HG03045 (cell line): Measurements from ENCODE around the gene DZIP1L.
A peak's percentile ranks its signal among the peaks of the same experiment; 100 is the strongest.

Source experiments
- ATAC-seq: cut with Tn5 transposase; IDR thresholded peaks from one replicate; pipeline ENCODE4 v1.9.1; 2021; ENCODE audit warnings: mild to moderate bottlenecking, moderate library complexity; ENCODE audit not compliant: unreplicated experiment

The DZIP1L gene

DNA sequence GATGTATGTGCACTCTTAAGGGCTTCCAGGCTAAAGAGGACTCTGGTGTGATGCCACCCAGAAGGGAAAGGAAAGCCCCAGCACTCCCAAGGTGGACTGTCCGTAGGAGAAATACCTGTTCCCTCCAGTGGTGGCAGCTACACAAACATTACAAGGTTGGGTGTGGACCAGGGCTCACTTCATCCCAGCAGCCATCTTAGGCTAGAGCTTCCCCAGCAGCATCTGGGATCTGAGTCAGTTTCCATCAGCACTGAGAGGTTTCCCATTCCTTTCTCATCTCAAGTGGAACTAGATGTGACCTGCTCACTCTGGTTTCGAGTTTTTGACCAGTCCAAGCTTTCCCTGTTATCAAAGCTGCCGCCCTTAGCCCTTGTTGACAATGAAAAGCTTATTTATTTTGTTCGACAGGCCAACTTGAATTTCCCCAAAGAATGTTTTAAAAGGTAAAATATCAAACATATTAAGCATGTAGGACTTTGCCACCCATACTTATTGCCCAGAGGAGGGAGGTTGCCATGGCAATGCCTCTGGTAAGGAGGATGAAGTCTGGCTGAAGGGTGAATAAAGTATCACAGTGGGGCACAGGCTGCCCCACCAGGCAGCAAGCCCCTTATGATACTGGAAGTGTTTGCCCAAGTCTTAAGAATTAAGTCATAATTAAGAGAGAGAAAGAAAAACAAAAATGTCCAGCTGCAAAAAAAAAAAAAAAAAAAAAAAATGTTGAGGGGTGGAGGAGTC is 76.5 kb downstream of the DZIP1L start:
- ATAC-seq: no peak

DNA sequence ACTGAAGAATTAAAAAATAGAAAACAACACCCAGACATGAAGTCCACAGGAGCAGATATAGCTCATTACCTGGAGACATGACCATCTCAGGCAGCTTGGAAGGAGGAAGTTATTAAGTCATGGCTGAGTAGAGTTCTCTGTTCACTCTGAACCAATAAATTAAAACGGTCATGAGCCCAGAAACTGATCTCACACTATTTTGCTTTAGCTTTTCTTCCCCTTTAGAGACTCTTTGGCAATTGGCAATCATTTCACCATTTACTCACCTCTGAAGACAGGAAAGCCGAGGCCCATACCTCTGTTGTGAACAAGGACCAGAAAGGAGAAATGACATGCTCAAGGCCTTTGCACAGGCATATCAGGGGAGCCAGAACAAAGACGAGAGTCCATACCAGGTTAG is 78.8 kb downstream of the DZIP1L start:
- ATAC-seq: no peak

DNA sequence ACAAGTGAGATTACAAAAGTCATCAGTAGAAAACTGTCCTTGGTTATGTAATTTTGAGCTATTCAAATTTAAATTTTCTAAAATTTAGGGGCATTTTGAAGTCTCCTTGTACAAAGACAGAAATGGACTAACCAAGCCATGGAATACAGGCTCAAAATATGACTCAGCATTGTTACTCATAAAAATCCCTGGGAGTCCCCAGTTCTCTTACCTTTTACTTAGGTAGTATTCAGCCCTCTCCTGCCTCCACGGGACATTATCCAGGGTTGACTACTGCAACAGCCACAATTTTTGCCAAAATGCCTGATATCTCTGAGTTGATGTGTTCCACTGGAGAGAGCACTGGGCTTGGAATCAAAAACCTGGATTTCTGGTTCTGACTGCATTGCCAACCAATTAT is 80.5 kb downstream of the DZIP1L start:
- ATAC-seq: no peak

DNA sequence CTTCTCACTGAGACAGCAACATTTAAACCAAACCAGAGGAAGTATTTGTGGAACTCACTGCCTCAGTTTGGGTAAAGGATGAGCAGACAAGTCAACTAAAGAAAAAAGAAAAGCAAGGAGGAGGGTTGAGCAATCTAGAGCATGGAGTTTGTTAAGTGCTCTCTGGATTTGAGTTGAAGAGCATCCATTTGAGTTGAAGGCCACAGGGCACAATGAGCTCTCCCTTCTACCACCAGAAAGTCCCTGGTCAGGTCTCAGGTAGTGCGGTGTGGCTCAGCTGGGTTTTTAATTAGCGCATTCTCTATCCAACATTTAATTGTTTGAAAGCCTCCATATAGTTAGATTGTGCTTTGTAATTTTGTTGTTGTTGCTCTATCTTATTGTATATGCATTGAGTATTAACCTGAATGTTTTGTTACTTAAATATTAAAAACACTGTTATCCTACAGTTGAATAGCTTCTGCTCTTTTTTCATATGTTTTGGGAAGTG is 82.2 kb downstream of the DZIP1L start:
- peak; percentile 18 for ATAC-seq

DNA sequence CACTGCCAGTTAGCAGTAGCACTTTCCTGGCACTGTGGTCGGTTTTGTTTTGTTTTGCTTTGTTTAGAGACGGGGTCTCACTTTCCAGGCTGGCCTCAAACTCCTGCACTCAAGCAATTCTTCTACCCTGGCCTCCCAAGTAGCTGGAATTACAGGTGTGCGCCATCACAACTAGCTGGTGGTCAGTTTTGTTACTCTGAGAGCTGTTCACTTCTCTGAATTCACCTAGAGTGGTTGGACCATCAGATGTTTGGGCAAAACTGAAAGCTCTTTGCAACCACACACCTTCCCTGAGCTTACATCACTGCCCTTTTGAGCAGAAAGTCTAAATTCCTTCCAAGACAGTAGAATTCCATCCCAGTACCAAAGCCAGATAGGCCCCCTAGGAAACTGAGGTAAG is 82.8 kb downstream of the DZIP1L start:
- ATAC-seq: peak; percentile 49

DNA sequence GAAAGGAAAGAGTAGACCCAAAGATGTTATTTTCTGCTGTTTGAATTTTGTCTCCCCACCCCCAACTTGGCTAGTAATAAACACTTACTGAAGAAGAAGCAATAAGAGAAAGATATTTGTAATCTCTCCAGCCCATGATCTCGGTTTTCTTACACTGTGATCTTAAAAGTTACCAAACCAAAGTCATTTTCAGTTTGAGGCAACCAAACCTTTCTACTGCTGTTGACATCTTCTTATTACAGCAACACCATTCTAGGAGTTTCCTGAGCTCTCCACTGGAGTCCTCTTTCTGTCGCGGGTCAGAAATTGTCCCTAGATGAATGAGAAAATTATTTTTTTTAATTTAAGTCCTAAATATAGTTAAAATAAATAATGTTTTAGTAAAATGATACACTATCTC is 83.9 kb downstream of the DZIP1L start:
- ATAC-seq: no peak

DNA sequence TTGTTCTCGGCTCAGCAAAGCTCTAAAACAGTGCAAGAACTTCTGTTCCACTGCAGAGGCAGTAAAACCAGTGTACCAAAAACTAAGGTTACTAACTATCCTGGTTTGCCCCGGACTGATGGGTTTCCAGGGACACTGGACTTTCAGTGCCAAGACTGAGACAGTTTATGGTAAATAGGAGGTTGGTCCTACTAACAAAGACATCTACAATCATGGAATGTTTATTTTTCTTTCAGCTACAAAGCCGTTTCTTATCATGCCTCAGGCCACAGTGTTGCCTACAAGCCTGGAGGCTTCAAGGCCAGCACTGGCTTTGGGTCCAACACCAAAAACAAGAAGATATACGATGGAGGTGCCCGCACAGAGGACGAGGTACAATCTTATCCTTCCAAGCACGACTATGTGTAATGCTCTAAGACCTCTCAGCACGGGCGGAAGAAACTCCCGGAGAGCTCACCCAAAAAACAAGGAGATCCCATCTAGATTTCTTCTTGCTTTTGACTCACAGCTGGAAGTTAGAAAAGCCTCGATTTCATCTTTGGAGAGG is 84.6 kb downstream of the DZIP1L start:
- no peak for ATAC-seq

DNA sequence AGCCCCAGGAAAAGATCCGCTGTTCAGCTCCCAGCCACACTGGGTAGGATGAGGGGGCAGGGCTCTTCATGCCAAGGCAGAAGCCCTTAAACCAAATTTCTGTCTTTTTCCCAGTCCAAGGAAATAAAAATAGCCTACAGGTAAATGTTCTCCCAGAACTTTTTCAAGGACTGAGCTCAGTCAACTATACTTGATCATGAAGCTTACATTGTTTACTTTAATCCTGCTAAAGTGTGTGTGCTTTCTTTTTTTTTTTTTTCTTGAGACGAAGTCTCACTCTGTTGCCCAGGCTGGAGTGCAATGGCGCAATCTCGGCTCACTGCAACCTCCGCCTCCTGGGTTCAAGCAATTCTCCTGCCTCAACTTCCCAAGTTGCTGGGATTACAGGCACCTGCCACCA is 87.6 kb downstream of the DZIP1L start:
- ATAC-seq: no peak

DNA sequence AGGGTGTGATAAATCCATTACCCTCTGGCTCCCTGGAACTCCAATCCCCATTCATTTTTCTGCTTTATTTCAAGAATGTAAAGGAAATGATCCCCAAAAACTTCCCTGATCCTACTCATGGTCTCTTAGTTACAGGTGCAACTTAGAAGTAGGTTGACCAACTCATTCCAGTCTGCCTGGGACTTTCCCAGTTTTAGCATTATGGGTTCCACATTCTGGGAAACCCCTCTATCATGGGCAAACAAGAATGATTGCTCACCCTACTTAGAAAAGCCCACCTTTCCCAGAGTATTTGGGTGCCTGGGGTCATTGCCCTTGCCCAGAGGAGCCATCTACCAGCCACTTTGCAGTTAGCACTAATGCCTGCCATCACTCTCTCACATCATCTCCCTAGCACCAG is 89.9 kb downstream of the DZIP1L start:
- no peak for ATAC-seq

DNA sequence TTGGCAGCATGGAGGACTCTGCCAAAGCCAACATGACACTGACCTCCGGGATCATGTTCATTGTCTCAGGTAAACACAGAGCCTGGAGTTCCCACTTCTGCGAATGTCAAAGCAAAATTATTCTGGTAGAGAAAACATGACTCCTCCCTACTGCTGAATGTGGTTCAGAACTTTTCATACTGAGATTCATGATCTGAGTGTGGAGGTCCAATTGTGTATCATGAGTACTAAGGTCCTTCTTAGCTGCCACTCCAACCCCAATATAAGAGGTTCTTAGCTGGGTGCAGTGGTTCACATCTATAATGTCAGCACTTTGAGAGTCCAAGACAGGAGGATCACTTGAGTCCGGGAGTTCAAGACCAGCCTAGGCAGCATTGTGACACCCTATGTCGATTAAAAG is 91.7 kb downstream of the DZIP1L start:
- ATAC-seq: no peak

DNA sequence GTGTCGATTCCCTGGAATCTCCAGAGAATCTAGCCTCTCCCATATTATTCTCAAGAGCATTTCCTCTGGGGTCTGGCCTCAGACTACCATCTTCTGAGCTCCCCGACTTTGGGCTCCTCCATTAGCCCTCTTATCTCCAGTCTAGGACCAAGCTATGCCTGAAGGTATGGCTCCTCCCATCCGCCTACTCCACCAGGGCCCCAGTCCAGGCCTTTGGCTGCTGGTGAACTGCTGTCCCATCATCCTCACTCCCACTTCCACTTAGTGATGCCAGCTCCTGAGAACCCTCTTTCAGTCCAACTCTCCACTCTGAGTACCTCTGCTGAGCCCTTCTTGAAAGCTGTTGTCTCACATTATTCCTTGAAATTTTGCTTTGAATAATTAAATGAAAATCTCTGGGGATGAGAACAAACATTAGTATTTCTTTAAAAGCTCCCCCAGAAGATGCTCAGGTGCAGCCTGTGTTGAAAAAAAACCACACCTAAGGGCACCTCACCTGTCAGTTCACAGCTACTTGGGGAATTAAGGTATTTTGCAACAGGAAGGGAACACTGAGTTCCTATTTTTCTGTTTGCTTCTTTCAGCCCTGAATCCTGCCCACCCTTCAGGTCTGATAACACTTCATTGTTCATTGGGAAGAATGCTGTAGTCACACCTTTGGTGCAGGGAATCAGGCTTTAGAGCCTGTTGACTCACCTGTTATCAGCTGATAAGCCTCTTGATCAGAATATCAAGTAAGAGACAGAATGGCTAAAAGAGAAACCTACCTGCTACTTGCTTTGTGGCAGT is 95.9 kb downstream of the DZIP1L start:
- ATAC-seq: no peak

DNA sequence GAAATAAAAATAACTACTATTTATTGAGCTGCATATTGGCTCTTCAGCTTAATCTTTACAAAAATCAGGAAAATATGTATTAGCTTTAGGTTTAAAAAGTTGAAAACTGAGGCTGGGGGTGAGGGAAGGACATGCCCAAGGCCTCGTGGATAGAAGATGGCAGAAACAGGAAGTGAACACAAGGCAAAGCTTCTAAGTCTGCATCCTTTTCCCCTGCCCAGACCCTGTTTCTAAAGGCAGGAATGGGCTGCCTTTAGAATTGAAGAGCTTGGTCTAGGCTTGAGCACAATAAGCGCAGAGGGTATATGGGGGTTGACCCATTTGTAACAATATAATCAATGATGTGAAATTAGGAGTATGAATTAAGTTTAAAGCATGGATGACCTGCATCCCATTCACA is 99.3 kb downstream of the DZIP1L start:
- no peak for ATAC-seq

DNA sequence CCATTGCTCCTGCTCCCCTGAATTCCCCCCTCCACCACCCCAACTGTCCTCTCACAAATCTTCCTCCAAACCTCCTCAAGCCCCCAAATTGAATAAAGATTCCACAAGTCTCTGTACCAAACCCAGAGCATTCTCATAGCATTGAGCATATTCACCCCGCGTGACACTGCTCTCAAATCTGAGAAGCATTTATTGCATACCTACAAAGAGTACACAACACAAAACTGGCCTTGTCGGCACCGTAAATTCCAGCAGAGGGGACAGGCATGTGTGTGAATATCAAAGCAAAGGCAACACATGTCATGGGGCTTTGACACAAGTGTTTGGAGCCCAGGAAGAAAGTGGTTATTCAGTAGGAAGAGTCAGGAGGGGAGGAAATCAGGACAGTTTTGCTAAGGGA is 102.9 kb downstream of the DZIP1L start:
- ATAC-seq: no peak
